HepG2 (cell line): Measurements from ENCODE around the gene PCDHGB2. TPM values are rescaled to one million over a fixed set of nuclear protein-coding genes. Genes with fewer than 3 reads are reported as not detected.

Source experiments
- CSRNP2 ChIP-seq: sonication (generic); formaldehyde crosslinking; conservative IDR thresholded peaks from 2 replicates; pipeline ENCODE4 v1.8.0; 2022; ENCODE audit warnings: low read depth, missing genetic modification reagents
- HMGA1 ChIP-seq: sonication (generic); formaldehyde crosslinking; conservative IDR thresholded peaks from 2 replicates; pipeline ENCODE4 v1.4.0; 2020; ENCODE audit warnings: missing genetic modification reagents
- MTA3 ChIP-seq: sonication (generic); formaldehyde crosslinking; IDR thresholded peaks from 2 replicates; pipeline ENCODE4 v1.4.0; 2020; ENCODE audit warnings: missing genetic modification reagents
- U2AF1 ChIP-seq: fragments of 200-400 bp; formaldehyde crosslinking; optimal IDR thresholded peaks from 2 replicates; pipeline ENCODE3; 2017; ENCODE audit warnings: mild to moderate bottlenecking, low read depth, low read length
- WIZ ChIP-seq: sonication (generic); formaldehyde crosslinking; IDR thresholded peaks from 2 replicates; pipeline ENCODE4 v1.5.1; 2020; ENCODE audit warnings: mild to moderate bottlenecking, missing genetic modification reagents
- ZBTB1 ChIP-seq: sonication (generic); formaldehyde crosslinking; IDR thresholded peaks from 2 replicates; pipeline ENCODE4 v1.4.0; 2020; ENCODE audit warnings: missing genetic modification reagents, borderline replicate concordance
- ZBTB43 ChIP-seq: sonication (generic); formaldehyde crosslinking; conservative IDR thresholded peaks from 2 replicates; pipeline ENCODE4 v1.4.0; 2020; ENCODE audit warnings: missing genetic modification reagents
- ZNF274 ChIP-seq: sonication (generic); formaldehyde crosslinking; IDR thresholded peaks from 2 replicates; pipeline ENCODE4 v1.5.1; 2020; ENCODE audit warnings: mild to moderate bottlenecking, missing genetic modification reagents
- ZNF407 ChIP-seq: sonication (generic); formaldehyde crosslinking; IDR thresholded peaks from one replicate; pipeline ENCODE4 v1.5.1; 2020; ENCODE audit warnings: mild to moderate bottlenecking, missing genetic modification reagents; ENCODE audit errors: not compliant biosample characterization
- ZNF614 ChIP-seq: IDR thresholded peaks from 2 replicates; pipeline ENCODE4 v1.6.1; 2018; ENCODE audit warnings: missing biosample characterization, missing genetic modification reagents, inconsistent platforms, borderline replicate concordance
- polyA plus RNA-seq, 8 experiments: library from polyadenylated mRNA; depleted of rRNA in 3 of 8; stranded (reverse) in 7 of 8; unstranded in 1 of 8; fragments of >200 nt; fragmentation: Illumina TruSeq in 4 of 8; extraction: Trizol in 4 of 8; gene quantifications; 2 replicates each; pipeline versions ENCODE4 v1.2.1 to v1.2.3, GENCODE V29; 2011 to 2016; ENCODE audit warnings: low read depth in 4 of 8, missing spikeins in 1 of 8, mixed read lengths in 1 of 8; ENCODE audit not compliant: insufficient read depth in 1 of 8
- total RNA-seq, 5 experiments: library from RNA; depleted of rRNA; stranded (reverse); fragments of >200 nt; fragmentation: Illumina TruSeq; extraction: Trizol; gene quantifications; 2 replicates each; pipeline ENCODE4 v1.2.3, GENCODE V29; 2016; ENCODE audit warnings: low read depth in 1 of 5
- TF ChIP-seq, protein P1 (sequence below): sonication (generic); formaldehyde crosslinking; IDR thresholded peaks from 2 replicates; pipeline ENCODE4 v1.8.0; 2022; ENCODE audit warnings: missing genetic modification reagents, mild to moderate bottlenecking, moderate library complexity, borderline replicate concordance

PCDHGB2 gene
- total and polyA plus RNA-seq, 2 of the 13 experiments (the other 11 are each of a cell fraction or from before 2014, with no cell fraction given) = 0.64 to 0.82 TPM

- TF ChIP-seq MTA3 (CRISPR knock-in tag) = no peak
- TF ChIP-seq, protein P1, sequence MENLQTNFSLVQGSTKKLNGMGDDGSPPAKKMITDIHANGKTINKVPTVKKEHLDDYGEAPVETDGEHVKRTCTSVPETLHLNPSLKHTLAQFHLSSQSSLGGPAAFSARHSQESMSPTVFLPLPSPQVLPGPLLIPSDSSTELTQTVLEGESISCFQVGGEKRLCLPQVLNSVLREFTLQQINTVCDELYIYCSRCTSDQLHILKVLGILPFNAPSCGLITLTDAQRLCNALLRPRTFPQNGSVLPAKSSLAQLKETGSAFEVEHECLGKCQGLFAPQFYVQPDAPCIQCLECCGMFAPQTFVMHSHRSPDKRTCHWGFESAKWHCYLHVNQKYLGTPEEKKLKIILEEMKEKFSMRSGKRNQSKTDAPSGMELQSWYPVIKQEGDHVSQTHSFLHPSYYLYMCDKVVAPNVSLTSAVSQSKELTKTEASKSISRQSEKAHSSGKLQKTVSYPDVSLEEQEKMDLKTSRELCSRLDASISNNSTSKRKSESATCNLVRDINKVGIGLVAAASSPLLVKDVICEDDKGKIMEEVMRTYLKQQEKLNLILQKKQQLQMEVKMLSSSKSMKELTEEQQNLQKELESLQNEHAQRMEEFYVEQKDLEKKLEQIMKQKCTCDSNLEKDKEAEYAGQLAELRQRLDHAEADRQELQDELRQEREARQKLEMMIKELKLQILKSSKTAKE = no peak
- TF ChIP-seq U2AF1 = peak; percentile 69
- no peak for TF ChIP-seq CSRNP2 (CRISPR knock-in tag)
- TF ChIP-seq WIZ (CRISPR knock-in tag) = 0 out of 2 replicates have a peak, but pooled peaks have one; percentile 30
- peak; percentile 94 for TF ChIP-seq ZNF274 (CRISPR knock-in tag)
- TF ChIP-seq ZBTB1 (CRISPR knock-in tag) = no peak
- no peak for TF ChIP-seq HMGA1 (CRISPR knock-in tag)
- TF ChIP-seq ZNF407 (CRISPR knock-in tag) = peak; percentile 87
- TF ChIP-seq ZBTB43 (CRISPR knock-in tag) = peak; percentile 47
- no peak for TF ChIP-seq ZNF614 (CRISPR knock-in tag)
Observed at GRCh38 chr5:141320225-141321169, 39.3 kb upstream of the PCDHGB2 start, which contains the start of gene TAF7 (continued).
